SK-N-SH (cell line): ENCODE measurements around the gene ZNF75A. TPM values are rescaled to one million over a fixed set of nuclear protein-coding genes. Genes with fewer than 3 reads are reported as not detected.

Experiments used
- CTCF ChIA-PET: fragments of 300-600, 350-600 bp; formaldehyde crosslinking; extraction: SDS; loops from one replicate; lab custom pipeline; 2021; lab: Yijun Ruan, JAX
- POLR2A ChIA-PET: fragments of 350-600 bp; sonication (Branson Sonifier 250); formaldehyde crosslinking; extraction: SDS; loops from one replicate; lab custom pipeline; 2020; ENCODE audit warnings: antibody characterized with exemption, inconsistent platforms; lab: Yijun Ruan, JAX
- DNase-seq: peaks from one replicate; pipeline ENCODE4 v3.0.0; 2012
- H2AFZ ChIP-seq: fragments of 200-600 bp; sonication (generic); 2 replicates; pipeline ENCODE4 v1.8.1; 2016; ENCODE audit warnings: antibody characterized with exemption, mild to moderate bottlenecking, low read depth
- H3F3A ChIP-seq: fragments of 200-600 bp; sonication (generic); replicated peaks from 2 replicates; pipeline ENCODE3; 2016; ENCODE audit warnings: antibody characterized with exemption, mild to moderate bottlenecking; ENCODE audit not compliant: insufficient read depth
- H3K27ac ChIP-seq, 2 experiments: fragments of 200-500 bp in 1 of 2; fragments of 200-600 bp in 1 of 2; sonication (Bioruptor generic) in 1 of 2; sonication (generic), shearing (Covaris generic) in 1 of 2; 2 replicates each; pipeline versions ENCODE4 v1.5.1 to v1.6.1; 2014 to 2016; ENCODE audit warnings: low read depth in 2 of 2, inconsistent platforms in 1 of 2, low read length in 1 of 2, mild to moderate bottlenecking in 1 of 2, mixed read lengths in 1 of 2
- H3K27me3 ChIP-seq: fragments of 200-600 bp; sonication (generic), shearing (Covaris generic); 2 replicates; pipeline ENCODE4 v1.6.1; 2016; ENCODE audit warnings: mixed run types; ENCODE audit not compliant: insufficient read depth
- H3K36me3 ChIP-seq, 2 experiments: fragments of 200-500 bp in 1 of 2; fragments of 200-600 bp in 1 of 2; sonication (Bioruptor generic) in 1 of 2; sonication (generic) in 1 of 2; replicated peaks in 1 of 2; 2 replicates each; pipeline versions ENCODE3 to v1.5.1; 2014 to 2016; ENCODE audit warnings: low read length in 1 of 2, mild to moderate bottlenecking in 1 of 2; ENCODE audit not compliant: insufficient read depth in 2 of 2, control insufficient read depth in 1 of 2
- H3K4me1 ChIP-seq, 2 experiments: fragments of 200-500 bp in 1 of 2; fragments of 200-600 bp in 1 of 2; sonication (Bioruptor generic) in 1 of 2; sonication (generic), shearing (Covaris generic) in 1 of 2; 2 replicates each; pipeline versions ENCODE4 v1.5.1 to v1.6.1; 2014 to 2016; ENCODE audit warnings: low read depth in 1 of 2, low read length in 1 of 2, mixed run types in 1 of 2; ENCODE audit not compliant: insufficient read depth in 2 of 2, control insufficient read depth in 1 of 2
- H3K4me2 ChIP-seq: fragments of 200-600 bp; sonication (generic), shearing (Covaris generic); 2 replicates; pipeline ENCODE4 v1.6.1; 2017; ENCODE audit warnings: mixed run types
- H3K4me3 ChIP-seq, 2 experiments: fragments of 200-500 bp in 1 of 2; fragments of 200-600 bp in 1 of 2; sonication (Bioruptor generic) in 1 of 2; sonication (generic), shearing (Covaris generic) in 1 of 2; 2 replicates each; pipeline versions ENCODE4 v1.5.1 to v1.8.1; 2014 to 2016; ENCODE audit warnings: low read depth in 2 of 2, inconsistent platforms in 1 of 2, low read length in 1 of 2, mild to moderate bottlenecking in 1 of 2, mixed read lengths in 1 of 2, moderate library complexity in 1 of 2
- H3K79me2 ChIP-seq: fragments of 200-600 bp; sonication (generic); 2 replicates; pipeline ENCODE4 v1.8.1; 2017; ENCODE audit warnings: mild to moderate bottlenecking; ENCODE audit not compliant: insufficient read depth
- H3K9ac ChIP-seq: fragments of 200-600 bp; sonication (generic); 2 replicates; pipeline ENCODE4 v1.6.1; 2017; ENCODE audit warnings: mixed run types
- H3K9me2 ChIP-seq: fragments of 200-600 bp; sonication (generic); 2 replicates; pipeline ENCODE4 v1.6.1; 2017; ENCODE audit warnings: mixed run types
- H3K9me3 ChIP-seq: fragments of 200-600 bp; sonication (generic); 2 replicates; pipeline ENCODE4 v1.6.1; 2017; ENCODE audit warnings: mixed run types, mild to moderate bottlenecking, moderate library complexity
- H4K20me1 ChIP-seq: fragments of 200-600 bp; sonication (generic); 2 replicates; pipeline ENCODE4 v1.6.1; 2017; ENCODE audit warnings: mild to moderate bottlenecking, mixed run types; ENCODE audit not compliant: insufficient read depth
- ELF1 ChIP-seq: IDR thresholded peaks from 2 replicates; pipeline ENCODE4 v1.4.0; 2012
- FOXJ3 ChIP-seq: sonication (generic); formaldehyde crosslinking; IDR thresholded peaks from 2 replicates; pipeline ENCODE4 v1.5.1; 2020; ENCODE audit warnings: mild to moderate bottlenecking, missing genetic modification reagents
- FOXM1 ChIP-seq: IDR thresholded peaks from 2 replicates; pipeline ENCODE4 v1.4.0; 2012; ENCODE audit warnings: low read depth, mild to moderate bottlenecking
- GABPA ChIP-seq: IDR thresholded peaks from 2 replicates; pipeline ENCODE4 v1.4.0; 2012; ENCODE audit warnings: low read depth, mild to moderate bottlenecking
- GATA2 ChIP-seq: sonication (generic); formaldehyde crosslinking; IDR thresholded peaks from 2 replicates; pipeline ENCODE4 v1.5.0; 2020; ENCODE audit warnings: mild to moderate bottlenecking, missing genetic modification reagents
- JUND ChIP-seq: IDR thresholded peaks from 2 replicates; pipeline ENCODE4 v1.4.0; 2012
- NFIC ChIP-seq: IDR thresholded peaks from 2 replicates; pipeline ENCODE4 v1.4.0; 2012; ENCODE audit warnings: borderline replicate concordance
- RAD21 ChIP-seq: IDR thresholded peaks from 2 replicates; pipeline ENCODE4 v1.6.1; 2012; ENCODE audit warnings: mild to moderate bottlenecking, low read length
- RFX5 ChIP-seq: IDR thresholded peaks from 2 replicates; pipeline ENCODE4 v1.6.1; 2012; ENCODE audit warnings: mild to moderate bottlenecking, improper control_type of control experiment, low read length
- RXRA ChIP-seq: IDR thresholded peaks from 2 replicates; pipeline ENCODE4 v1.4.0; 2012; ENCODE audit warnings: low read depth, mild to moderate bottlenecking, borderline replicate concordance
- SIN3A ChIP-seq: IDR thresholded peaks from 2 replicates; pipeline ENCODE4 v1.6.1; 2012; ENCODE audit warnings: low read depth, mild to moderate bottlenecking, low read length, moderate library complexity, borderline replicate concordance
- SMC3 ChIP-seq: IDR thresholded peaks from 2 replicates; pipeline ENCODE4 v1.6.1; 2012; ENCODE audit warnings: low read depth, low read length, improper control_type of control experiment
- TAF1 ChIP-seq: IDR thresholded peaks from 2 replicates; pipeline ENCODE4 v1.6.1; 2012; ENCODE audit warnings: low read depth, mild to moderate bottlenecking, low read length, moderate library complexity, borderline replicate concordance
- YY1 ChIP-seq: IDR thresholded peaks from 2 replicates; pipeline ENCODE4 v1.4.0; 2012; ENCODE audit warnings: low read depth, mild to moderate bottlenecking
- polyA plus RNA-seq, 3 experiments: library from polyadenylated mRNA; depleted of rRNA; stranded (reverse); fragments of >200 nt; gene quantifications; 2 replicates each; pipeline ENCODE4 v1.2.3, GENCODE V29; 2012
- TF ChIP-seq, protein P1 (sequence below): IDR thresholded peaks from 2 replicates; pipeline ENCODE4 v1.6.1; 2012; ENCODE audit warnings: mild to moderate bottlenecking, low read depth, low read length, moderate library complexity
- TF ChIP-seq, protein P2 (sequence below): IDR thresholded peaks from 2 replicates; pipeline ENCODE4 v1.4.0; 2012; ENCODE audit warnings: low read depth, borderline replicate concordance
- TF ChIP-seq, protein P3 (sequence below): IDR thresholded peaks from 2 replicates; pipeline ENCODE4; 2012
- TF ChIP-seq, protein P4 (sequence below): IDR thresholded peaks from 2 replicates; pipeline ENCODE4 v1.4.0; 2012; ENCODE audit warnings: low read depth
- TF ChIP-seq, protein P5 (sequence below): fragments of 150-350 bp; IDR thresholded peaks from 2 replicates; pipeline ENCODE4 v1.6.1; 2016; ENCODE audit warnings: mild to moderate bottlenecking, low read depth, low read length

ZNF75A gene
- polyA plus RNA-seq, 1 of the 3 experiments (the other 2 are of a cell fraction): 7.2 TPM

DNA sequence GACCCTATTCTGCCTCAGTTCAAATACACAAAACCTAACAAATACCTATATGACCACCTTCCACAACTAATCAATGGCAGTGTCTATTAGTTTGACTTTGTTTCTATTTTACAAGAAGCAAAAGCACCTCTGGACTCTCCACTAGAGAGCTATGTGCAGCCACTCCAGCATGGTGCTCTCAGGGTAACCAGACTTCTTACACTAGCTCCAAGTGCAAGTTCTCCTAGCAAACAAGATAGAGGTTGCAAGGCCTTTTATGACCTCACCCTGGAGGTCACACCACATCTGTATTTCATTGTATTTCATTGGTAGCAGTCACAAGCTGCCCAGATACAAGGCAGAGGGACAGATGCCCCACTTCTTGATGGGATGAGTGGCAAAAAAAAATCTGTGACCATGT, 30.4 kb upstream of the ZNF75A start:
- Histone ChIP-seq H3K9ac (no peak overlapping the region), H3K9me2 (no peaks in the 10 kb centered on the region), H3K27ac (no peak overlapping the region), H3K4me1 (no peaks in the 10 kb centered on the region), H3K4me3 (no peak overlapping the region), H2AFZ (no peak overlapping the region), H4K20me1 (no peaks in the 10 kb centered on the region), H3K4me2 (no peak overlapping the region), H3K79me2 (no peaks in the 10 kb centered on the region), H3K27me3 (peaks cover 24% of the 10 kb centered on the region; the same call in 1 of the 2 replicates), H3K9me3 (no peaks in the 10 kb centered on the region), H3F3A (peaks cover 4% of the 10 kb centered on the region), H3K36me3 (no peaks in the 10 kb centered on the region)
- TF ChIP-seq, protein P1, sequence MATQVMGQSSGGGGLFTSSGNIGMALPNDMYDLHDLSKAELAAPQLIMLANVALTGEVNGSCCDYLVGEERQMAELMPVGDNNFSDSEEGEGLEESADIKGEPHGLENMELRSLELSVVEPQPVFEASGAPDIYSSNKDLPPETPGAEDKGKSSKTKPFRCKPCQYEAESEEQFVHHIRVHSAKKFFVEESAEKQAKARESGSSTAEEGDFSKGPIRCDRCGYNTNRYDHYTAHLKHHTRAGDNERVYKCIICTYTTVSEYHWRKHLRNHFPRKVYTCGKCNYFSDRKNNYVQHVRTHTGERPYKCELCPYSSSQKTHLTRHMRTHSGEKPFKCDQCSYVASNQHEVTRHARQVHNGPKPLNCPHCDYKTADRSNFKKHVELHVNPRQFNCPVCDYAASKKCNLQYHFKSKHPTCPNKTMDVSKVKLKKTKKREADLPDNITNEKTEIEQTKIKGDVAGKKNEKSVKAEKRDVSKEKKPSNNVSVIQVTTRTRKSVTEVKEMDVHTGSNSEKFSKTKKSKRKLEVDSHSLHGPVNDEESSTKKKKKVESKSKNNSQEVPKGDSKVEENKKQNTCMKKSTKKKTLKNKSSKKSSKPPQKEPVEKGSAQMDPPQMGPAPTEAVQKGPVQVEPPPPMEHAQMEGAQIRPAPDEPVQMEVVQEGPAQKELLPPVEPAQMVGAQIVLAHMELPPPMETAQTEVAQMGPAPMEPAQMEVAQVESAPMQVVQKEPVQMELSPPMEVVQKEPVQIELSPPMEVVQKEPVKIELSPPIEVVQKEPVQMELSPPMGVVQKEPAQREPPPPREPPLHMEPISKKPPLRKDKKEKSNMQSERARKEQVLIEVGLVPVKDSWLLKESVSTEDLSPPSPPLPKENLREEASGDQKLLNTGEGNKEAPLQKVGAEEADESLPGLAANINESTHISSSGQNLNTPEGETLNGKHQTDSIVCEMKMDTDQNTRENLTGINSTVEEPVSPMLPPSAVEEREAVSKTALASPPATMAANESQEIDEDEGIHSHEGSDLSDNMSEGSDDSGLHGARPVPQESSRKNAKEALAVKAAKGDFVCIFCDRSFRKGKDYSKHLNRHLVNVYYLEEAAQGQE: no peak
- TF ChIP-seq RAD21: no peak
- TF ChIP-seq GATA2 (CRISPR knock-in tag): no peak
- TF ChIP-seq TAF1: no peak
- no peak for TF ChIP-seq ELF1
- no peak for TF ChIP-seq FOXJ3 (CRISPR knock-in tag)
- no peak for TF ChIP-seq GABPA
- no peak for TF ChIP-seq FOXM1
- TF ChIP-seq, protein P2, sequence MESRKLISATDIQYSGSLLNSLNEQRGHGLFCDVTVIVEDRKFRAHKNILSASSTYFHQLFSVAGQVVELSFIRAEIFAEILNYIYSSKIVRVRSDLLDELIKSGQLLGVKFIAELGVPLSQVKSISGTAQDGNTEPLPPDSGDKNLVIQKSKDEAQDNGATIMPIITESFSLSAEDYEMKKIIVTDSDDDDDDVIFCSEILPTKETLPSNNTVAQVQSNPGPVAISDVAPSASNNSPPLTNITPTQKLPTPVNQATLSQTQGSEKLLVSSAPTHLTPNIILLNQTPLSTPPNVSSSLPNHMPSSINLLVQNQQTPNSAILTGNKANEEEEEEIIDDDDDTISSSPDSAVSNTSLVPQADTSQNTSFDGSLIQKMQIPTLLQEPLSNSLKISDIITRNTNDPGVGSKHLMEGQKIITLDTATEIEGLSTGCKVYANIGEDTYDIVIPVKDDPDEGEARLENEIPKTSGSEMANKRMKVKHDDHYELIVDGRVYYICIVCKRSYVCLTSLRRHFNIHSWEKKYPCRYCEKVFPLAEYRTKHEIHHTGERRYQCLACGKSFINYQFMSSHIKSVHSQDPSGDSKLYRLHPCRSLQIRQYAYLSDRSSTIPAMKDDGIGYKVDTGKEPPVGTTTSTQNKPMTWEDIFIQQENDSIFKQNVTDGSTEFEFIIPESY: no peak
- TF ChIP-seq RXRA: no peak
- TF ChIP-seq RFX5: no peak
- TF ChIP-seq, protein P3, sequence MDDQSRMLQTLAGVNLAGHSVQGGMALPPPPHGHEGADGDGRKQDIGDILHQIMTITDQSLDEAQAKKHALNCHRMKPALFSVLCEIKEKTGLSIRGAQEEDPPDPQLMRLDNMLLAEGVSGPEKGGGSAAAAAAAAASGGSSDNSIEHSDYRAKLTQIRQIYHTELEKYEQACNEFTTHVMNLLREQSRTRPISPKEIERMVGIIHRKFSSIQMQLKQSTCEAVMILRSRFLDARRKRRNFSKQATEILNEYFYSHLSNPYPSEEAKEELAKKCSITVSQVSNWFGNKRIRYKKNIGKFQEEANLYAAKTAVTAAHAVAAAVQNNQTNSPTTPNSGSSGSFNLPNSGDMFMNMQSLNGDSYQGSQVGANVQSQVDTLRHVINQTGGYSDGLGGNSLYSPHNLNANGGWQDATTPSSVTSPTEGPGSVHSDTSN: no peak
- no peak for TF ChIP-seq SIN3A
- TF ChIP-seq SMC3: no peak
- TF ChIP-seq, protein P4, sequence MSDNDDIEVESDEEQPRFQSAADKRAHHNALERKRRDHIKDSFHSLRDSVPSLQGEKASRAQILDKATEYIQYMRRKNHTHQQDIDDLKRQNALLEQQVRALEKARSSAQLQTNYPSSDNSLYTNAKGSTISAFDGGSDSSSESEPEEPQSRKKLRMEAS: no peak
- TF ChIP-seq, protein P5, sequence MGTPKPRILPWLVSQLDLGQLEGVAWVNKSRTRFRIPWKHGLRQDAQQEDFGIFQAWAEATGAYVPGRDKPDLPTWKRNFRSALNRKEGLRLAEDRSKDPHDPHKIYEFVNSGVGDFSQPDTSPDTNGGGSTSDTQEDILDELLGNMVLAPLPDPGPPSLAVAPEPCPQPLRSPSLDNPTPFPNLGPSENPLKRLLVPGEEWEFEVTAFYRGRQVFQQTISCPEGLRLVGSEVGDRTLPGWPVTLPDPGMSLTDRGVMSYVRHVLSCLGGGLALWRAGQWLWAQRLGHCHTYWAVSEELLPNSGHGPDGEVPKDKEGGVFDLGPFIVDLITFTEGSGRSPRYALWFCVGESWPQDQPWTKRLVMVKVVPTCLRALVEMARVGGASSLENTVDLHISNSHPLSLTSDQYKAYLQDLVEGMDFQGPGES: no peak
- no peak for TF ChIP-seq YY1
- no peak for TF ChIP-seq JUND
- no peak for TF ChIP-seq NFIC
- ChIA-PET CTCF (no interaction called here), POLR2A (no interaction called here)
- no peak for DNase-seq
